Ovary (tissue), 9 donors: ENCODE data around the gene NFIL3. TPM values are rescaled to one million over a fixed set of nuclear protein-coding genes. Genes with fewer than 3 reads are reported as not detected.
A peak's percentile ranks its signal among the peaks of the same experiment; 100 is the strongest.

Source experiments
- DNase-seq, 5 donors: peaks; one replicate each; pipeline ENCODE4 v3.0.0-alpha.2; 2019 to 2020
- H3K27ac ChIP-seq, 2 donors: fragments of 200-600 bp; one replicate each; pipeline versions ENCODE4 v1.5.1 to v1.8.0; 2019 to 2022
- H3K27me3 ChIP-seq: fragments of 200-600 bp; one replicate; pipeline ENCODE4 v1.8.0; 2022
- H3K36me3 ChIP-seq: fragments of 200-600 bp; sonication (generic); one replicate; pipeline ENCODE4 v1.5.1; 2019
- H3K4me1 ChIP-seq: one replicate; pipeline ENCODE4 v1.8.1; 2013; ENCODE audit warnings: mild to moderate bottlenecking, moderate library complexity; ENCODE audit not compliant: insufficient read depth
- H3K4me3 ChIP-seq: fragments of 200-600 bp; sonication (generic); one replicate; pipeline ENCODE4 v1.5.1; 2017
- H3K9me3 ChIP-seq, 2 donors: fragments of 200-600 bp in 1 of 2; sonication (generic) in 1 of 2; one replicate each; pipeline versions ENCODE4 v1.5.1 to v1.8.1; 2013 to 2019; ENCODE audit warnings: mild to moderate bottlenecking in 1 of 2, moderate library complexity in 1 of 2
- CTCF ChIP-seq, 3 donors: fragments of 450-650 bp in 2 of 3; fragments of 200-600 bp in 1 of 3; IDR thresholded peaks; one replicate each; pipeline versions ENCODE4 v1.5.1 to v1.8.0; 2016 to 2022; ENCODE audit warnings: antibody characterized with exemption in 3 of 3, mild to moderate bottlenecking in 1 of 3
- EP300 ChIP-seq: sonication (generic); formaldehyde crosslinking; IDR thresholded peaks from one replicate; pipeline ENCODE4 v1.6.1; 2017; ENCODE audit warnings: antibody characterized with exemption
- POLR2A ChIP-seq: fragments of 450-650 bp; IDR thresholded peaks from one replicate; pipeline ENCODE4 v1.6.1; 2017; ENCODE audit warnings: antibody characterized with exemption, mild to moderate bottlenecking, moderate library complexity
- WGBS, 3 donors: extraction: QIAGEN DNeasy Blood & Tissue Kit in 1 of 3; methylation state at CpG; one replicate each; pipeline versions ENCODE4 v1.1.5 to v1.1.7; 2013 to 2017; 5-methylcytosine and 5-hydroxymethylcytosine counted together
- intact Hi-C, 4 donors: fragments of 100-400 bp; cut with DNase I; formaldehyde crosslinking; loops; one replicate each; pipeline versions ENCODE4 v1.11.0 to v1.15.1; 2022 to 2023
- polyA plus RNA-seq, 2 donors: library from polyadenylated mRNA; stranded (reverse); fragments of 200-250 nt in 1 of 2; fragments of 350-450 nt in 1 of 2; fragmentation: Illumina TruSeq in 1 of 2; extraction: RNeasy Lipid Tissue Mini Kit (QIAGEN cat#74804) in 1 of 2; gene quantifications; one replicate each; pipeline ENCODE4 v1.2.3, GENCODE V29; 2013 to 2014
- total RNA-seq, 7 donors: library from RNA; depleted of rRNA in 2 of 7; stranded (reverse); fragments of >200 nt in 2 of 7; fragmentation: NEBNext Ultra II Directional in 3 of 7; extraction: Animal tissue kit (Norgen Biotek cat#: 25700) in 3 of 7; gene quantifications; one replicate each; pipeline versions ENCODE4 v1.1.0 to v1.2.4, GENCODE V29; 2016 to 2023
- donor health status: DM: no; HTN: no; CAD: no; lungs with moderate emphysema.
- donor health status: DM: no; HTN: no; CAD: no.
- donor health status: Bipolar disorder and iron deficiency.
- donor health status: DM: yes; HTN: yes; CAD: no.
- donor health status: DM: no; HTN: no; CAD: no.
- donor health status: DM: yes; HTN: yes; CAD: no.

NFIL3 gene
- total and polyA plus RNA-seq, 9 donors: 31.8 to 87.0 (median 45.7) TPM

- no peaks in the 10 kb centered on the region for H3K36me3 ChIP-seq
- intact Hi-C loops: loop anchor here (5.0 to 10.0 kb wide), 8 partner anchors 60 to 523 kb away; partner anchors contain the start of gene AUH (in 1 of the 4)
- H3K27ac ChIP-seq: peak overlapping the region; percentile 90 to 95
- peak overlapping the region; percentile 60 for H3K4me3 ChIP-seq
- WGBS, 3 donors: 1% methylated on average over 16 of the region's 16 CpGs
- no peaks in the 10 kb centered on the region for H3K9me3 ChIP-seq
- TF ChIP-seq POLR2A (no peak), CTCF (IDR thresholded peaks at IDR 0.05) (no peak), EP300 (peak; percentile 58)
- DNase-seq: peak in 4 of 5 donors; percentile 40 to 53 (median 50)
- no peaks in the 10 kb centered on the region for H3K27me3 ChIP-seq
- peaks cover 9% of the 10 kb centered on the region for H3K4me1 ChIP-seq
Observed at GRCh38 chr9:91421971-91422757, 1.5 kb downstream of the NFIL3 start.

DNA sequence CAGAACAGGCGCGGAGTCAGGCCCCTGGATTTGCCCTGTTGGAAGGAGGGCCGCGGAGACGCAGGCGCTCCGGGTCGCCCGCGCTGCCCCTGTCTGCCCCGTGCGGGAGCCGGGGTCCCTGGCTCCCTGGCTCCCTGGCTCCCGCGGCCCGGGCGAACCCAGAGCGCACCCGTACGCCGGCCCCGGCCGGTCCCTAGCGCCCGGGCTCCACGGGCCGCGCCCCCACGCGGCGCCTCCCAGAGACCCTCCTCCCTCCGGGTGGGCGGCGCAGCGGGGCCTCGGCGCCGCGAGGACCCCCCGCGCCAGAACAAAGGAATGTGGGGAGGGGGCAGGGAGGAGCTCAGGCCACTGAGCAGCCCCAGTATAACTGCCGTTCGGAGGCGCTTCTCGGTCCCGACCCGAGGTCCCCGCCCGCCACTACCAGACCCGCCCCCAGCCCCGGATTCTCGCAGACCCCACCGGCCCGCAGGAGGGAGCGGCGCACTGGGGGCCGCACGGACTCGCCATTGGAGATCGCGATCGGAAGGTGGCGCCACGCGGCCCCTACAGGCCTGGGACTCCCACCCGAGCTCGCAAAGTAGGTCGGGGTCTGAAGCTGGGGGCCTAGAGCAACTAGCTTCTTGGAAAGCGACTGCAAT is 2.4 kb downstream of the NFIL3 start:
- Histone ChIP-seq H3K4me1 (peaks cover 9% of the 10 kb centered on the region), H3K9me3 (no peaks in the 10 kb centered on the region), H3K36me3 (no peaks in the 10 kb centered on the region), H3K27ac (peak overlapping the region; percentile 90 to 95), H3K27me3 (no peaks in the 10 kb centered on the region), H3K4me3 (peak overlapping the region; percentile 60)
- 0 to 1% (median 1%) methylated on average over 49 to 69 of the region's 69 CpGs for WGBS, 3 donors
- peak; percentile 45 to 69 (median 67) for DNase-seq
- intact Hi-C loops: loop anchor here (5.0 to 10.0 kb wide), 8 partner anchors 59 to 524 kb away; partner anchors contain the start of gene AUH (in 1 of the 4)
- peak in 1 of 3 donors; percentile 9 for TF ChIP-seq CTCF (IDR thresholded peaks at IDR 0.05)
- TF ChIP-seq EP300: no peak
- no peak for TF ChIP-seq POLR2A

GRCh38 chr9:91420501-91421127 is 3.0 kb downstream of the NFIL3 start:
- intact Hi-C loops: loop anchor here (5.0 to 10.0 kb wide), 8 partner anchors 58 to 524 kb away; partner anchors contain the start of gene AUH (in 1 of the 4)
- Histone ChIP-seq H3K27ac (peak overlapping the region; percentile 90 to 95), H3K4me1 (peaks cover 10% of the 10 kb centered on the region), H3K4me3 (peak overlapping the region; percentile 60), H3K36me3 (no peaks in the 10 kb centered on the region), H3K9me3 (no peaks in the 10 kb centered on the region), H3K27me3 (no peaks in the 10 kb centered on the region)
- TF ChIP-seq POLR2A (no peak), CTCF (IDR thresholded peaks at IDR 0.05) (no peak), EP300 (no peak)
- whole genome bisulfite sequencing, 3 donors: 33 to 38% (median 35%) methylated on average over 16 of the region's 16 CpGs
- no peak for DNase-seq
